PFSK-1 (cell line): ENCODE results near the gene ZNF407.

Experiments used
- FOXP2 ChIP-seq: optimal IDR thresholded peaks from 2 replicates; pipeline ENCODE3; 2011; ENCODE audit warnings: borderline replicate concordance, control low read depth, inconsistent platforms; ENCODE audit not compliant: insufficient read depth; ENCODE audit errors: extremely low read length, extremely low read depth
- POLR2AphosphoS5 ChIP-seq: IDR thresholded peaks from 2 replicates; pipeline ENCODE4 v1.6.1; 2012; ENCODE audit warnings: low read depth, mild to moderate bottlenecking, control low read depth, low read length, moderate library complexity
- SIN3A ChIP-seq: IDR thresholded peaks from 2 replicates; pipeline ENCODE4 v1.6.1; 2012; ENCODE audit warnings: mild to moderate bottlenecking, low read length, moderate library complexity, borderline replicate concordance; ENCODE audit not compliant: insufficient read depth
- TAF1 ChIP-seq: IDR thresholded peaks from 2 replicates; pipeline ENCODE4 v1.6.1; 2012; ENCODE audit warnings: low read length, control low read depth, borderline replicate concordance; ENCODE audit not compliant: insufficient read depth
- TF ChIP-seq, protein P1 (sequence below), 2 experiments: IDR thresholded peaks; 2 replicates each; pipeline versions ENCODE4 v1.6.1 to v1.8.0; 2011 to 2012; ENCODE audit warnings: low read depth in 2 of 2, low read length in 2 of 2, control low read depth in 1 of 2, inconsistent platforms in 1 of 2, mild to moderate bottlenecking in 1 of 2, moderate library complexity in 1 of 2; ENCODE audit not compliant: insufficient read depth in 1 of 2

ZNF407 gene

DNA sequence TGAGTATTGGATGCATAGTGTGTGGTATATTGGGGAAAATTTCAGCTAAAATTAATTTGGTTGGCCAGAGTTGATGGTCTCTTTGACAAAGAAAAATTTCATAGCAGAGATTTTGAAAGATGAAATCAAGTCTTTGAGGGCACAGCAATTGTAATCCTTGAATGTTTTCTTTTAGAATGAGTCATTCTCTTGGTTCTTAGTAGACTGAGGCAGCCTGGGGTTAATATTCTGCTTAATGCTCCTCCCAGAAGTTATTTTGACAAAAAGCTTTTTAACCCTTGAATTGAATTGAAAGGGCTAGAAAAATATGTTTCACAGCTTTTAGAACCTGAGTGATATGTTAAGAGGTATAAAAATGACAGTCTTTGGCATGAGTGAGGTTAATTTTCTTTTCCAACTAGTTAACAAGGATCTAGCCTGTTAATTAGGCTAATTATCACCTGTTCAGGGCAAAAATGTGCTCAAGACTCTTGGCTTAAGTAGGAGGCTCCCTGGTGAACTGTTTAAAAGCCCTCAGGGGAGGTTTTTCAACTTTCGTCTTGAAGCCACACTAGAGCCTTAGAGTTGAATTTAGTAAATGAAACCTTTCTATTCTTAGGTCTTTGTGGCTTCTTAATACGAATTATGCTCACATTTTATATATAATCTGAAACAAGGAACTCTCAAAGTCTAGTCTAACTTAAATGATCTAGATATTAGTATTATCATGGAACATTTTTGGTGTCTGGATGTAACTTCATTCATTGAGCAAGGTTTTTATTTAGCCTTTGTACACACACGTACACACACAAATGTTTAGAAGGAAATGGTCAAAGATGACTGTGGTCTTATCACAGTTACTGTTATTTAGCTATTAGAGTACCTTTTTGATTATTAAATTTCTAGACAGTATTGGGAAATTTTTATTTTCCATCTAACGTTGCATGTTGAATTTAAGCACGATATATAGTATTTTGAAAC lies 272.5 kb downstream of the ZNF407 start:
- TF ChIP-seq FOXP2: no peak

DNA sequence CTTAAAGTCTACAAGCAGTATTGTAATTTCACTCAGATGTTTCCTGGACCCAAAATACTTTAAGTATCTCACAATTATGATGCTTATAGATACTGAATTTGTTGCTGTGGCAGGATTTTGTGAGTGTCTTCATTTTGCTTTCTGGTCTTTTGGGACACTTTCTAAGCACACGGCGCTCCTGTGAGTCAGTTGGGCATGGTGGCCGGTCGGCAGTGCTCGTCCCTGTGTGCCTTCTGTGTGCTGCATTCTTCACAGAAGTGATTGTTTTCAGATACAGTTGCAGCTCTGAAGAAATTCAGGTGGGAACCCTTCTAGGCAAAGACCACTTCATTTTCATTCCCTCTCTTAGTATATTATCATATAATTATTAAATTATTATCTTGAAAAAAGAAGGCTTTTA lies 273.3 kb downstream of the ZNF407 start:
- TF ChIP-seq POLR2AphosphoS5: no peak
- TF ChIP-seq, protein P1, sequence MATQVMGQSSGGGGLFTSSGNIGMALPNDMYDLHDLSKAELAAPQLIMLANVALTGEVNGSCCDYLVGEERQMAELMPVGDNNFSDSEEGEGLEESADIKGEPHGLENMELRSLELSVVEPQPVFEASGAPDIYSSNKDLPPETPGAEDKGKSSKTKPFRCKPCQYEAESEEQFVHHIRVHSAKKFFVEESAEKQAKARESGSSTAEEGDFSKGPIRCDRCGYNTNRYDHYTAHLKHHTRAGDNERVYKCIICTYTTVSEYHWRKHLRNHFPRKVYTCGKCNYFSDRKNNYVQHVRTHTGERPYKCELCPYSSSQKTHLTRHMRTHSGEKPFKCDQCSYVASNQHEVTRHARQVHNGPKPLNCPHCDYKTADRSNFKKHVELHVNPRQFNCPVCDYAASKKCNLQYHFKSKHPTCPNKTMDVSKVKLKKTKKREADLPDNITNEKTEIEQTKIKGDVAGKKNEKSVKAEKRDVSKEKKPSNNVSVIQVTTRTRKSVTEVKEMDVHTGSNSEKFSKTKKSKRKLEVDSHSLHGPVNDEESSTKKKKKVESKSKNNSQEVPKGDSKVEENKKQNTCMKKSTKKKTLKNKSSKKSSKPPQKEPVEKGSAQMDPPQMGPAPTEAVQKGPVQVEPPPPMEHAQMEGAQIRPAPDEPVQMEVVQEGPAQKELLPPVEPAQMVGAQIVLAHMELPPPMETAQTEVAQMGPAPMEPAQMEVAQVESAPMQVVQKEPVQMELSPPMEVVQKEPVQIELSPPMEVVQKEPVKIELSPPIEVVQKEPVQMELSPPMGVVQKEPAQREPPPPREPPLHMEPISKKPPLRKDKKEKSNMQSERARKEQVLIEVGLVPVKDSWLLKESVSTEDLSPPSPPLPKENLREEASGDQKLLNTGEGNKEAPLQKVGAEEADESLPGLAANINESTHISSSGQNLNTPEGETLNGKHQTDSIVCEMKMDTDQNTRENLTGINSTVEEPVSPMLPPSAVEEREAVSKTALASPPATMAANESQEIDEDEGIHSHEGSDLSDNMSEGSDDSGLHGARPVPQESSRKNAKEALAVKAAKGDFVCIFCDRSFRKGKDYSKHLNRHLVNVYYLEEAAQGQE (IDR thresholded peaks at IDR 0.05; ENCODE audit: insufficient read depth in 1 of 2, low read depth in 2 of 2, low read length in 2 of 2): no peak
- no peak for TF ChIP-seq SIN3A
- no peak for TF ChIP-seq FOXP2
- no peak for TF ChIP-seq TAF1

DNA sequence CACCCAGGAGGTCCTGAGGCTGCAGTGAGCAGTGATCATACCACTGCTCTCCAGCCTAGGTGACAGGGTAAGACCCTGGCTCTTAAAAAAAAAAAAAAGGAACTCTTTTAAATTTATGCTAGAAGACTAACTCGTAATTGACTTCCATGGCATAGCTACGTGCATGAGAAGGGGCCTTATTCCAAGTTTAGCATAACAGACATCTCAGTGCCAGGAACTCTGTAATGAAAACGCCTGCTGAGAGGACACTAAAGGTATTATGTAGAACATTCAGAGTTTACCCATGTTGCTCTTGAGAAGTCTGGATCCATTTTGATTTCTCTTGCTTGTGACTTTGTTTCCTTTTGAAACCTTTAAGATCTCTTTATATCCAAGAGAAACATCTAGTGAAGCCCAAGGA lies 276.0 kb downstream of the ZNF407 start:
- TF ChIP-seq, protein P1 (IDR thresholded peaks at IDR 0.05; ENCODE audit: insufficient read depth in 1 of 2, low read depth in 2 of 2, low read length in 2 of 2): no peak
- TF ChIP-seq POLR2AphosphoS5 (no peak), TAF1 (no peak), SIN3A (no peak)

GRCh38 chr18:74874351-74874750 lies 276.7 kb downstream of the ZNF407 start:
- TF ChIP-seq TAF1 (no peak), SIN3A (no peak), POLR2AphosphoS5 (no peak), FOXP2 (no peak)
- TF ChIP-seq, protein P1 (IDR thresholded peaks at IDR 0.05; ENCODE audit: insufficient read depth in 1 of 2, low read depth in 2 of 2, low read length in 2 of 2): no peak

DNA sequence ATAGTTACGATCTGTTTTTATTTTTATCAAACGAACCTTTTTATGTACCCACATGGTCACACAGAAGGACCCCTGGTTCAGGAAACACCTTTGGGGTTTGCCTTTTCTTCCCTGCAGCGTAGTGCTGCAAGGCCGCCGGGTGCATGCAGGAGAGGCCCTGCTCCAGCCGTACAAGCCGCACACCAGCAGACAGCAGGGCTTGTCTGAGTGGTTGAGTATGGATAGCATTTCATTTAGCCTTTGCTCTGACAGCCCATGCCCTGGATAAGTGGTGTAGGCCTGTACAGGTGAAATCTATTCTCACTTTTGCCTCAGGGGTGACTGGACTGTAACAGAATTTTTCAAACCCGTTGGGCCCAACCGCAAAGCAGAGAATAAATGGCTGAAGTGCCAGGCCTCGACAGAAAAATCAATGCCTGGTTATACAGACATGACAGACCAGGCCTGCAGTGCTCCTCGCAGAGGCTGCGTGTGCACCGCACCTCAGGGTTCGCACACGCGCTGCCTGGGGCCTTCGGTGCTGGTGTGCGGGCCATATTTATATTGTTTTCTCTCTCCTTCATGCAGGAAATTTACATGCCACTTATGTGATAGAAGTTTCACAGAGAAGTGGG lies 279.1 kb downstream of the ZNF407 start:
- TF ChIP-seq SIN3A (no peak), FOXP2 (no peak), POLR2AphosphoS5 (no peak), TAF1 (no peak)
- TF ChIP-seq, protein P1 (IDR thresholded peaks at IDR 0.05; ENCODE audit: insufficient read depth in 1 of 2, low read depth in 2 of 2, low read length in 2 of 2): no peak
